Prostate gland (tissue), 2 donors: ENCODE measurements around the gene PRKAB1. TPM values are rescaled to one million over a fixed set of nuclear protein-coding genes. Genes with fewer than 3 reads are reported as not detected.

ENCODE experiments used
- DNase-seq: peaks from one replicate; pipeline ENCODE4 v3.0.0-alpha.2; 2019; ENCODE audit warnings: low spot score
- H3K27ac ChIP-seq, 2 donors: fragments of 200-600 bp; sonication (generic); 2 replicates each; pipeline ENCODE4 v1.5.1; 2017 to 2019
- H3K27me3 ChIP-seq: fragments of 200-600 bp; sonication (generic); replicated peaks from 2 replicates; pipeline ENCODE4 v1.5.1; 2019; ENCODE audit not compliant: insufficient read depth
- H3K36me3 ChIP-seq, 2 donors: fragments of 200-600 bp; sonication (generic); 1 replicate in 1 of 2; 2 replicates in 1 of 2; pipeline versions ENCODE4 v1.5.1 to v1.8.1; 2017 to 2019
- H3K4me1 ChIP-seq: fragments of 200-600 bp; sonication (generic); replicated peaks from 2 replicates; pipeline ENCODE4 v1.5.1; 2019
- H3K4me3 ChIP-seq, 2 donors: fragments of 200-600 bp; sonication (generic); 2 replicates each; pipeline ENCODE4 v1.5.1; 2017 to 2019
- H3K9me3 ChIP-seq: fragments of 200-600 bp; sonication (generic); 2 replicates; pipeline ENCODE4 v1.5.1; 2017
- CTCF ChIP-seq, 4 experiments: fragments of 200-600 bp in 2 of 4; fragments of 450-650 bp in 2 of 4; sonication (generic) in 2 of 4; IDR thresholded peaks; 1 replicate in 3 of 4; 2 replicates in 1 of 4; pipeline ENCODE4 v1.5.1; 2016 to 2019; ENCODE audit warnings: antibody characterized with exemption in 4 of 4, mild to moderate bottlenecking in 2 of 4, moderate library complexity in 2 of 4
- POLR2A ChIP-seq: fragments of 450-650 bp; IDR thresholded peaks from one replicate; pipeline ENCODE4 v1.6.1; 2016; ENCODE audit warnings: antibody characterized with exemption, mild to moderate bottlenecking
- POLR2AphosphoS5 ChIP-seq: sonication (generic); formaldehyde crosslinking; IDR thresholded peaks from one replicate; pipeline ENCODE4 v1.6.1; 2017; ENCODE audit warnings: antibody characterized with exemption
- WGBS: methylation state at CpG from one replicate; pipeline ENCODE4 v1.1.5; 2018; 5-methylcytosine and 5-hydroxymethylcytosine counted together
- intact Hi-C: fragments of 100-400 bp; cut with DNase I; formaldehyde crosslinking; loops from one replicate; pipeline ENCODE4 v1.14.2; 2022
- total RNA-seq, 2 donors: library from RNA; depleted of rRNA; stranded (reverse); fragments of >200 nt; gene quantifications; one replicate each; pipeline ENCODE4 v1.1.0, GENCODE V29; 2016

Gene PRKAB1
- total RNA-seq, 2 donors from 2014 or later, result 17.3 to 36.7 TPM

GRCh38 chr12:119695034-119695433 is 27.1 kb downstream of the PRKAB1 start:
- H3K4me3 ChIP-seq, result no peak overlapping the region
- intact Hi-C loops, result no loop called here
- DNase-seq, result no peak
- 84% methylated on average over 4 of the region's 4 CpGs for WGBS
- TF ChIP-seq POLR2AphosphoS5, result no peak
- TF ChIP-seq CTCF (IDR thresholded peaks at IDR 0.05), result peak in 1 of 4 experiments; percentile 23
- no peak for TF ChIP-seq POLR2A
- no peak overlapping the region for H3K27ac ChIP-seq
- H3K9me3 ChIP-seq, result no peaks in the 10 kb centered on the region
- no peaks in the 10 kb centered on the region for H3K4me1 ChIP-seq
- H3K36me3 ChIP-seq, result no peaks in the 10 kb centered on the region
- H3K27me3 ChIP-seq, result no peaks in the 10 kb centered on the region

GRCh38 chr12:119696943-119697342 is 29.0 kb downstream of the PRKAB1 start:
- TF ChIP-seq POLR2AphosphoS5, result no peak
- no peak for TF ChIP-seq CTCF (IDR thresholded peaks at IDR 0.05)
- no peak for TF ChIP-seq POLR2A
- no peak for DNase-seq

GRCh38 chr12:119699199-119699760 is 31.3 kb downstream of the PRKAB1 start:
- no peaks in the 10 kb centered on the region for H3K9me3 ChIP-seq
- intact Hi-C loops, result no loop called here
- no peaks in the 10 kb centered on the region for H3K4me1 ChIP-seq
- WGBS, result 95% methylated on average over 11 of the region's 11 CpGs
- H3K27me3 ChIP-seq, result no peaks in the 10 kb centered on the region
- no peaks in the 10 kb centered on the region for H3K36me3 ChIP-seq
- no peak overlapping the region for H3K4me3 ChIP-seq
- DNase-seq, result no peak
- H3K27ac ChIP-seq, result no peak overlapping the region
- TF ChIP-seq POLR2AphosphoS5 (no peak), CTCF (IDR thresholded peaks at IDR 0.05) (no peak), POLR2A (no peak)

More at GRCh38 chr12:119696943-119697342, 29.0 kb downstream of the PRKAB1 start:
- Histone ChIP-seq H3K27ac (no peak overlapping the region), H3K9me3 (no peaks in the 10 kb centered on the region), H3K4me1 (no peaks in the 10 kb centered on the region), H3K4me3 (no peak overlapping the region), H3K36me3 (no peaks in the 10 kb centered on the region), H3K27me3 (no peaks in the 10 kb centered on the region)
- WGBS, result 82% methylated on average over 5 of the region's 5 CpGs
- intact Hi-C loops, result no loop called here

GRCh38 chr12:119700078-119700477 is 32.1 kb downstream of the PRKAB1 start:
- no peak for TF ChIP-seq POLR2A
- TF ChIP-seq POLR2AphosphoS5, result no peak
- TF ChIP-seq CTCF (IDR thresholded peaks at IDR 0.05), result no peak
- no peak for DNase-seq
- no peak overlapping the region for H3K4me3 ChIP-seq
- no peaks in the 10 kb centered on the region for H3K36me3 ChIP-seq
- intact Hi-C loops, result no loop called here
- H3K9me3 ChIP-seq, result no peaks in the 10 kb centered on the region
- no peaks in the 10 kb centered on the region for H3K4me1 ChIP-seq
- no peaks in the 10 kb centered on the region for H3K27me3 ChIP-seq
- H3K27ac ChIP-seq, result no peak overlapping the region
- WGBS, result 98% methylated on average over 6 of the region's 6 CpGs

- Histone ChIP-seq H3K27me3 (no peaks in the 10 kb centered on the region), H3K27ac (no peak overlapping the region), H3K36me3 (no peaks in the 10 kb centered on the region), H3K4me3 (no peak overlapping the region), H3K9me3 (no peaks in the 10 kb centered on the region), H3K4me1 (no peaks in the 10 kb centered on the region)
- DNase-seq, result no peak
- intact Hi-C loops, result no loop called here
- TF ChIP-seq POLR2AphosphoS5 (no peak), CTCF (IDR thresholded peaks at IDR 0.05) (no peak), POLR2A (no peak)
- WGBS, result 90% methylated on average over 16 of the region's 16 CpGs
These were observed 36.3 kb downstream of the PRKAB1 start for GRCh38 chr12:119704065-119704747.
